ENCODE data around the gene MKX. TPM values are rescaled to one million over a fixed set of nuclear protein-coding genes. Genes with fewer than 3 reads are reported as not detected.

MKX gene
- total and polyA plus RNA-seq, 2 donors (not counting 1 experiment from before 2014, with no cell fraction given), result not detected

DNA sequence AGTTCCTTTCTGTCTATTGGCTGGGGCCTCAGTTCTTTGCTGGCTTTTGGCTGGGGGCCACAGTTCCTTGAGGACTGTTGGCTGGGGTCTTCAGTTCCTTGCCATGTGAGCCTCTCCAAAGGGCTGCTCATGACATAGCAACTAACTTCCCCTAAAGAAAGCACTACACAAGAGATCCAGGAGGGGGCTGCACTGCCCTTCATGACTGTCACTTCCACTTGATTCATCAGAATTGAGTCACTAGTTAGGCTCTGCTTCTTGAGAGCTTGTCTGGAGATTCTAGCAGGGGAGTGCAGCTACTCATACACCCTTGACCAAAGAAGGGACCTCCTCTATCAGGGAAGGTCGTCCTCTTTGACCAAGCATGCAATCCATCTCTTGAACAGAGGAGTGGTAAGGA is 38.0 kb upstream of the MKX start:
- Histone ChIP-seq H3K4me2 (replicated peaks; ENCODE audit: low read depth, low read length, poor library complexity, severe bottlenecking) (no peak overlapping the region), H3K27me3 (replicated peaks in 1 of 4; ENCODE audit: control extremely low read depth in 1 of 4, control insufficient read depth in 3 of 4, insufficient read depth in 4 of 4, low read length in 3 of 4) (no peaks in the 10 kb centered on the region), H3K9me3 (ENCODE audit: control extremely low read depth in 1 of 3, control insufficient read depth in 2 of 3, insufficient read depth in 1 of 3, low read length in 2 of 3) (peaks cover 0 to 10% (median 5%) of the 10 kb centered on the region in 3 donors), H3K79me2 (ENCODE audit: control insufficient read depth, insufficient read depth, low read length) (no peaks in the 10 kb centered on the region), H2AFZ (ENCODE audit: insufficient read depth, low read depth, low read length, poor library complexity, severe bottlenecking) (no peak overlapping the region), H3K36me3 (replicated peaks in 1 of 2; ENCODE audit: control extremely low read depth in 1 of 2, control insufficient read depth in 1 of 2, extremely low read depth in 1 of 2, insufficient read depth in 2 of 2, low read length in 1 of 2) (no peaks in the 10 kb centered on the region), H3K9ac (ENCODE audit: low read length) (no peak overlapping the region), H3K4me3 (ENCODE audit: control extremely low read depth in 1 of 5, extremely low read depth in 1 of 5, insufficient read depth in 1 of 5, low read depth in 2 of 5, low read length in 4 of 5) (no peak overlapping the region), H3K4me1 (ENCODE audit: control insufficient read depth in 2 of 2, insufficient read depth in 2 of 2, low read length in 2 of 2) (no peaks in the 10 kb centered on the region), H4K20me1 (ENCODE audit: control insufficient read depth, insufficient read depth, low read length, poor library complexity, severe bottlenecking) (no peaks in the 10 kb centered on the region), H3K27ac (ENCODE audit: low read length in 2 of 2) (no peak overlapping the region)
- Mint-ChIP-seq H3K4me3 (no peak overlapping the region), H3K27ac (no peak overlapping the region), H3K27me3 (peaks cover 2% of the 10 kb centered on the region), H3K4me1 (no peaks in the 10 kb centered on the region), H3K9me3 (ENCODE audit: insufficient read depth) (peaks cover 6% of the 10 kb centered on the region)
- ATAC-seq (ENCODE audit: low read depth) (no peak), DNase-seq (peak; percentile 7)
- TF ChIP-seq, protein P1, sequence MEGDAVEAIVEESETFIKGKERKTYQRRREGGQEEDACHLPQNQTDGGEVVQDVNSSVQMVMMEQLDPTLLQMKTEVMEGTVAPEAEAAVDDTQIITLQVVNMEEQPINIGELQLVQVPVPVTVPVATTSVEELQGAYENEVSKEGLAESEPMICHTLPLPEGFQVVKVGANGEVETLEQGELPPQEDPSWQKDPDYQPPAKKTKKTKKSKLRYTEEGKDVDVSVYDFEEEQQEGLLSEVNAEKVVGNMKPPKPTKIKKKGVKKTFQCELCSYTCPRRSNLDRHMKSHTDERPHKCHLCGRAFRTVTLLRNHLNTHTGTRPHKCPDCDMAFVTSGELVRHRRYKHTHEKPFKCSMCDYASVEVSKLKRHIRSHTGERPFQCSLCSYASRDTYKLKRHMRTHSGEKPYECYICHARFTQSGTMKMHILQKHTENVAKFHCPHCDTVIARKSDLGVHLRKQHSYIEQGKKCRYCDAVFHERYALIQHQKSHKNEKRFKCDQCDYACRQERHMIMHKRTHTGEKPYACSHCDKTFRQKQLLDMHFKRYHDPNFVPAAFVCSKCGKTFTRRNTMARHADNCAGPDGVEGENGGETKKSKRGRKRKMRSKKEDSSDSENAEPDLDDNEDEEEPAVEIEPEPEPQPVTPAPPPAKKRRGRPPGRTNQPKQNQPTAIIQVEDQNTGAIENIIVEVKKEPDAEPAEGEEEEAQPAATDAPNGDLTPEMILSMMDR (IDR thresholded peaks at IDR 0.05), result no peak
- TF ChIP-seq EZH2 (IDR thresholded peaks at IDR 0.05; ENCODE audit: borderline replicate concordance, insufficient read depth, low read depth, low read length, poor library complexity, severe bottlenecking), result no peak
- CTCF ChIA-PET, result no interaction called here
- POLR2A ChIA-PET, result no interaction called here
- no CpG with 5 or more reads among the region's 1 CpG for WGBS (ENCODE audit: insufficient coverage)
- intact Hi-C loops (cut with micrococcal nuclease), result no loop called here

DNA sequence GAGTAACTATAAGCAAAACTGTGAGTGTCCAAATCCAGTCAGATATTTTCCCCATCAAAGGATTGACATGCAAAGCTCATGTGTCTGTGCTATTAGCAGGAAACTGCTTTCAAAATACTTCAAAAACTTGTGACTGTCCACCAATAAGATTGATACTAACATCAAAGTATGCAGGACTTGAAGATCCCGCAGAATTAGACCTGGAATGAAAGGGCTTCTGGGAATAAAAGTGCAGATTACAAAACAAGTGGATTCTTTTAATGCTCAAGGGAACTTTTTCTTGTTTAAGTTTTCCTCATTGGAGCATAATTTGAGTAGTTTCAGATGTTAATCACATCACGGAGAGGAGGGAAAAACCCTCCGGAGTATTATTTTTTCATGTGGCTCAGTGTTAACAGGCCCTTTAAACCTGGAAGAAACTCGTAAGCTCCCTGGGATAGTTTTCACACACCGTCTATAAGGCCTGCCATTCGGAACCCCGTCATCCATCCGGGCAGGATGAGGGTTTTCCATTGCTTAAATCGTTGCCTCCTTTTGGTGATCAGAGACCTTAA is 33.9 kb upstream of the MKX start:
- intact Hi-C loops (cut with micrococcal nuclease), result no loop called here
- Histone ChIP-seq H3K9ac (ENCODE audit: low read length) (no peak overlapping the region), H4K20me1 (ENCODE audit: control insufficient read depth, insufficient read depth, low read length, poor library complexity, severe bottlenecking) (no peaks in the 10 kb centered on the region), H3K4me3 (ENCODE audit: control extremely low read depth in 1 of 5, extremely low read depth in 1 of 5, insufficient read depth in 1 of 5, low read depth in 2 of 5, low read length in 4 of 5) (no peak overlapping the region), H3K9me3 (ENCODE audit: control extremely low read depth in 1 of 3, control insufficient read depth in 2 of 3, insufficient read depth in 1 of 3, low read length in 2 of 3) (peaks cover 0 to 10% (median 5%) of the 10 kb centered on the region in 3 donors), H3K4me1 (ENCODE audit: control insufficient read depth in 2 of 2, insufficient read depth in 2 of 2, low read length in 2 of 2) (no peaks in the 10 kb centered on the region), H3K4me2 (replicated peaks; ENCODE audit: low read depth, low read length, poor library complexity, severe bottlenecking) (no peak overlapping the region), H3K27ac (ENCODE audit: low read length in 2 of 2) (no peak overlapping the region), H3K36me3 (replicated peaks in 1 of 2; ENCODE audit: control extremely low read depth in 1 of 2, control insufficient read depth in 1 of 2, extremely low read depth in 1 of 2, insufficient read depth in 2 of 2, low read length in 1 of 2) (no peaks in the 10 kb centered on the region), H3K27me3 (replicated peaks in 1 of 4; ENCODE audit: control extremely low read depth in 1 of 4, control insufficient read depth in 3 of 4, insufficient read depth in 4 of 4, low read length in 3 of 4) (peaks cover 0 to 9% (median 0%) of the 10 kb centered on the region in 4 experiments), H3K79me2 (ENCODE audit: control insufficient read depth, insufficient read depth, low read length) (no peaks in the 10 kb centered on the region), H2AFZ (ENCODE audit: insufficient read depth, low read depth, low read length, poor library complexity, severe bottlenecking) (no peak overlapping the region)
- H3K9me3 Mint-ChIP-seq (ENCODE audit: insufficient read depth), result peaks cover 6% of the 10 kb centered on the region
- no peak for ATAC-seq (ENCODE audit: low read depth)
- TF ChIP-seq, protein P1 (IDR thresholded peaks at IDR 0.05), result no peak
- TF ChIP-seq EZH2 (IDR thresholded peaks at IDR 0.05; ENCODE audit: borderline replicate concordance, insufficient read depth, low read depth, low read length, poor library complexity, severe bottlenecking), result no peak
- H3K4me3 Mint-ChIP-seq, result no peak overlapping the region
- no peak overlapping the region for H3K27ac Mint-ChIP-seq
- peaks cover 21% of the 10 kb centered on the region for H3K27me3 Mint-ChIP-seq
- DNase-seq, result no peak
- ChIA-PET POLR2A (no interaction called here), CTCF (no interaction called here)
- no peaks in the 10 kb centered on the region for H3K4me1 Mint-ChIP-seq
- WGBS (ENCODE audit: insufficient coverage), result 89% methylated on average over 9 of the region's 9 CpGs

All from B cell (primary cell).